HepG2 (cell line): ENCODE data around the gene KIRREL3. TPM values are rescaled to one million over a fixed set of nuclear protein-coding genes. Genes with fewer than 3 reads are reported as not detected.

Experiments
- ATAC-seq: fragments of 200-7000 bp; cut with Tn5 transposase; 3 replicates; pipeline ENCODE4 v1.9.1; 2020; ENCODE audit warnings: mild to moderate bottlenecking, moderate library complexity
- BruUV-seq: library from RNA; stranded (reverse); fragments of 400-500 nt; replicated peaks from 2 replicates; lab custom pipeline; 2021; lab: Mats Ljungman, UMichigan
- CTCF ChIA-PET: fragments of 300-600 bp; formaldehyde crosslinking; extraction: SDS; loops from one replicate; lab custom pipeline; 2021; ENCODE audit warnings: low total read pairs, inconsistent platforms, low intra/inter-chr PET ratio; lab: Yijun Ruan, JAX
- POLR2A ChIA-PET: fragments of 350-600 bp; sonication (Branson Sonifier 250); formaldehyde crosslinking; loops from one replicate; lab custom pipeline; 2020; ENCODE audit warnings: antibody characterized with exemption, inconsistent platforms; lab: Yijun Ruan, JAX
- DNase-seq: peaks from one replicate; pipeline ENCODE4 v3.0.0-alpha.2; 2015; ENCODE audit warnings: low spot score
- FAIRE-seq: peaks from 3 replicates; lab custom pipeline; 2011; peaks lifted over from hg19 to GRCh38; lab: Jason Lieb, UNC
- H2AFZ ChIP-seq: one replicate; pipeline ENCODE4 v1.6.1; 2011; ENCODE audit warnings: low read length, inconsistent platforms
- H3K27ac ChIP-seq: fragments of 300-600 bp; 3 replicates; pipeline ENCODE4 v1.8.0; 2011; ENCODE audit warnings: mixed run types, mild to moderate bottlenecking, mixed read lengths, low read length, inconsistent platforms; ENCODE audit not compliant: insufficient read depth; ENCODE audit errors: extremely low read length
- H3K27me3 ChIP-seq, 2 experiments: fragments of 200-600 bp in 1 of 2; 2 replicates in 1 of 2; 3 replicates in 1 of 2; pipeline versions ENCODE4 v1.6.0 to v1.8.0; 2011; ENCODE audit warnings: low read length in 2 of 2, mild to moderate bottlenecking in 2 of 2, moderate library complexity in 2 of 2, inconsistent platforms in 1 of 2; ENCODE audit not compliant: insufficient read depth in 2 of 2, control insufficient read depth in 1 of 2
- H3K36me3 ChIP-seq, 2 experiments: fragments of 200-600 bp in 1 of 2; replicated peaks in 1 of 2; 2 replicates in 1 of 2; 3 replicates in 1 of 2; pipeline versions ENCODE4 v1.5.1 to v1.8.0; 2011; ENCODE audit warnings: low read length in 2 of 2, inconsistent platforms in 1 of 2; ENCODE audit not compliant: insufficient read depth in 2 of 2, control insufficient read depth in 1 of 2
- H3K4me1 ChIP-seq: 2 replicates; pipeline ENCODE4 v1.5.1; 2012; ENCODE audit warnings: low read length, inconsistent platforms; ENCODE audit not compliant: insufficient read depth
- H3K4me2 ChIP-seq: 2 replicates; pipeline ENCODE4 v1.6.0; 2011; ENCODE audit warnings: low read depth, low read length, inconsistent platforms
- H3K4me3 ChIP-seq, 3 experiments: fragments of 200-600 bp in 1 of 3; sonication (generic), shearing (Covaris generic) in 1 of 3; replicated peaks in 1 of 3; 2 replicates each; pipeline ENCODE4 v1.5.1; 2011 to 2016; ENCODE audit warnings: low read length in 3 of 3, inconsistent platforms in 2 of 3, low read depth in 2 of 3, mild to moderate bottlenecking in 2 of 3, control low read depth in 1 of 3, mixed read lengths in 1 of 3; ENCODE audit not compliant: insufficient read depth in 1 of 3
- H3K79me2 ChIP-seq: one replicate; pipeline ENCODE4 v1.6.1; 2011; ENCODE audit warnings: low read length, inconsistent platforms; ENCODE audit not compliant: insufficient read depth
- H3K9ac ChIP-seq: 2 replicates; pipeline ENCODE4 v1.6.0; 2011; ENCODE audit warnings: mild to moderate bottlenecking, low read depth, low read length, inconsistent platforms; ENCODE audit not compliant: insufficient read depth
- H3K9me3 ChIP-seq: 2 replicates; pipeline ENCODE4 v1.5.1; 2012; ENCODE audit warnings: mild to moderate bottlenecking, low read length
- H4K20me1 ChIP-seq: 2 replicates; pipeline ENCODE4 v1.6.0; 2011; ENCODE audit warnings: inconsistent platforms, mild to moderate bottlenecking, low read length, moderate library complexity; ENCODE audit not compliant: insufficient read depth
- ADNP ChIP-seq: sonication (generic); formaldehyde crosslinking; IDR thresholded peaks from 2 replicates; pipeline ENCODE4 v1.4.0; 2020; ENCODE audit warnings: missing genetic modification reagents
- ARNT ChIP-seq: fragments of 450-650 bp; IDR thresholded peaks from 2 replicates; pipeline ENCODE4 v1.6.1; 2017
- FOXK2 ChIP-seq: fragments of 450-650 bp; IDR thresholded peaks from 2 replicates; pipeline ENCODE4 v1.6.1; 2016
- MEIS1 ChIP-seq: sonication (generic); formaldehyde crosslinking; IDR thresholded peaks from 2 replicates; pipeline ENCODE4 v1.9.0; 2021; ENCODE audit warnings: mild to moderate bottlenecking, missing genetic modification reagents, moderate library complexity, borderline replicate concordance
- MTA3 ChIP-seq: sonication (generic); formaldehyde crosslinking; IDR thresholded peaks from 2 replicates; pipeline ENCODE4 v1.4.0; 2020; ENCODE audit warnings: missing genetic modification reagents
- POLR2AphosphoS5 ChIP-seq: IDR thresholded peaks from 2 replicates; pipeline ENCODE4 v1.6.1; 2012; ENCODE audit warnings: low read depth, low read length
- SOX5 ChIP-seq: IDR thresholded peaks from 2 replicates; pipeline ENCODE4 v1.6.1; 2016; ENCODE audit warnings: borderline replicate concordance
- SSRP1 ChIP-seq: IDR thresholded peaks from 2 replicates; pipeline ENCODE4 v1.6.1; 2016; ENCODE audit warnings: control low read depth
- U2AF2 ChIP-seq: fragments of 200-400 bp; formaldehyde crosslinking; IDR thresholded peaks from 2 replicates; pipeline ENCODE4 v1.6.1; 2017; ENCODE audit warnings: low read depth, mild to moderate bottlenecking, low read length
- ZNF24 ChIP-seq: fragments of 450-650 bp; IDR thresholded peaks from 2 replicates; pipeline ENCODE4 v1.6.1; 2017; ENCODE audit warnings: antibody characterized with exemption, mild to moderate bottlenecking
- ZNF619 ChIP-seq: sonication (generic); formaldehyde crosslinking; IDR thresholded peaks from 2 replicates; pipeline ENCODE4 v1.4.0; 2020; ENCODE audit warnings: mild to moderate bottlenecking, missing genetic modification reagents
- ZNF646 ChIP-seq: sonication (generic); formaldehyde crosslinking; IDR thresholded peaks from 2 replicates; pipeline ENCODE4 v1.9.0; 2021; ENCODE audit warnings: mild to moderate bottlenecking, missing genetic modification reagents
- ZNF687 ChIP-seq: sonication (generic); formaldehyde crosslinking; IDR thresholded peaks from 2 replicates; pipeline ENCODE4 v1.5.1; 2020; ENCODE audit warnings: mild to moderate bottlenecking, missing genetic modification reagents, moderate library complexity
- WGBS: methylation state at CpG from one replicate; pipeline ENCODE4 v1.1.6; 2017; ENCODE audit warnings: low lambda C conversion rate; 5-methylcytosine and 5-hydroxymethylcytosine counted together
- in situ Hi-C: cut with HindIII; loops from 2 replicates; pipeline ENCODE4 v1.10.0; 2017; ENCODE audit warnings: low pct_unique_long_range_greater_than_20kb; ENCODE audit not compliant: extremely low pct_ligation_motif_present
- intact Hi-C: fragments of 100-400 bp; cut with micrococcal nuclease; formaldehyde crosslinking; loops from one replicate; pipeline ENCODE4 v1.10.0; 2022; ENCODE audit not compliant: unreplicated experiment
- polyA plus RNA-seq, 8 experiments: library from polyadenylated mRNA; depleted of rRNA in 3 of 8; stranded (reverse) in 7 of 8; unstranded in 1 of 8; fragments of >200 nt; fragmentation: Illumina TruSeq in 4 of 8; extraction: Trizol in 4 of 8; gene quantifications; 2 replicates each; pipeline versions ENCODE4 v1.2.1 to v1.2.3, GENCODE V29; 2011 to 2016; ENCODE audit warnings: low read depth in 4 of 8, missing spikeins in 1 of 8, mixed read lengths in 1 of 8; ENCODE audit not compliant: insufficient read depth in 1 of 8
- total RNA-seq, 5 experiments: library from RNA; depleted of rRNA; stranded (reverse); fragments of >200 nt; fragmentation: Illumina TruSeq; extraction: Trizol; gene quantifications; 2 replicates each; pipeline ENCODE4 v1.2.3, GENCODE V29; 2016; ENCODE audit warnings: low read depth in 1 of 5

KIRREL3 gene
- total and polyA plus RNA-seq, 2 of the 13 experiments (the other 11 are each of a cell fraction or from before 2014, with no cell fraction given), result not detected

GRCh38 chr11:126547691-126548090, 452.9 kb downstream of the KIRREL3 start:
- ATAC-seq (no peak), DNase-seq (no peak), FAIRE-seq (no peak)
- H3K4me2 ChIP-seq, result no peak overlapping the region
- BruUV-seq, result no TSS peak
- WGBS, result 5% methylated on average over 6 of the region's 9 CpGs
- no peaks in the 10 kb centered on the region for H3K9me3 ChIP-seq
- POLR2A ChIA-PET, result no interaction called here
- H3K36me3 ChIP-seq, result no peaks in the 10 kb centered on the region
- H2AFZ ChIP-seq, result no peak overlapping the region
- no peaks in the 10 kb centered on the region for H3K4me1 ChIP-seq
- no peaks in the 10 kb centered on the region for H3K79me2 ChIP-seq
- CTCF ChIA-PET, result no interaction called here
- H3K27ac ChIP-seq, result no peak overlapping the region
- no peak overlapping the region for H3K4me3 ChIP-seq
- 0 out of 2 replicates have a peak, but pooled peaks cover 2% of the 10 kb centered on the region for H4K20me1 ChIP-seq
- H3K27me3 ChIP-seq, result peaks cover 4 to 38% of the 10 kb centered on the region in 2 experiments; a peak in 3 of 5 replicates
- in situ Hi-C loops, result no loop called here
- no peak overlapping the region for H3K9ac ChIP-seq
- intact Hi-C loops, result no loop called here
- TF ChIP-seq MTA3 (CRISPR knock-in tag) (no peak), U2AF2 (no peak), ZNF646 (no peak), FOXK2 (no peak), MEIS1 (CRISPR knock-in tag) (no peak), SOX5 (CRISPR knock-in tag) (no peak), ADNP (no peak), ARNT (no peak), ZNF24 (no peak), POLR2AphosphoS5 (no peak), ZNF687 (CRISPR knock-in tag) (no peak), ZNF619 (no peak), SSRP1 (no peak)
